HG02571 (cell line): Measurements from ENCODE around the gene FRMD6.
A peak's percentile ranks its signal among the peaks of the same experiment; 100 is the strongest.
"Not testable (repeated sequence)": the region's sequence is repeated elsewhere in the genome, so short reads cannot be mapped to it uniquely, and the experiment has no call there.

Experiments
- ATAC-seq: cut with Tn5 transposase; IDR thresholded peaks from one replicate; pipeline ENCODE4 v1.9.1; 2021; ENCODE audit warnings: mild to moderate bottlenecking, moderate library complexity; ENCODE audit not compliant: unreplicated experiment

The FRMD6 gene

DNA sequence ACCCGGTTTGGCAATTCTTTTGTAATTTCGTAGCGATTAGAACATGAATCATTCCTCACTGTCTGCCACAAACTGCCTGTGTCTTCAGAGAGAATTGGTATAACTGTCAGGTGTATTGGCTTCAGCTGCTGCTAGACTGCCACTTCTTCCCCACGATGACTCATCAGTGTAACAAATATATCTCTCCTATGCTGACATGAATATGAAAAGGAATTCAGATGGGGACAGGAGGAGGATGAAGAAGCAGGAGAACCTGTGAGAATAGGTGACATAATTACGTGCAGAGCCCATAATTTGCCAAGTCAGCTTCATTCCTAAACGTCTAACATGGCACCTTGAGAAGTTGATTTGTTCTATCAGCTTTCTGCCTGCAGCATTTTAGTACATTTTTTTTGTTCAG, 64.9 kb downstream of the FRMD6 start:
- ATAC-seq, result no peak

DNA sequence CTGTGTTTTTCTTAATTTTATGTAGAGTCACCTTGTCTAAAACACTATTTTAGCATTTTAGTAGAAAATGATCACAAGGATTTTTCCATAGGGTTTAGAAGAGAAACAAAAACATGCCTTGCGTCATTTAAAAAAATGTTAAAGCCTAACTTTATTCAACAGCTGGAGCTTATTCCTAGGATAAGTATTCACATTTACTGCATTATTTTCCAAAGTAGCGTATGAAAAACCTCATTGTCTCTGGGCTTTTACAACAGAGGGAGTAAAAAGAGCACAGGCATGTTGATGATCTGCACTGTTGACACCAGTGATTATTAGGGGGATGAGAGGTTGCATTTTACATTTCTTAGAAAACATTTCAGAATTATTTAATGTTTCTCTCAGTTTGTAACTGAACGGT, 66.1 kb downstream of the FRMD6 start:
- no peak for ATAC-seq

- no peak for ATAC-seq
Observed at GRCh38 chr14:51719955-51720354, 68.2 kb downstream of the FRMD6 start.

DNA sequence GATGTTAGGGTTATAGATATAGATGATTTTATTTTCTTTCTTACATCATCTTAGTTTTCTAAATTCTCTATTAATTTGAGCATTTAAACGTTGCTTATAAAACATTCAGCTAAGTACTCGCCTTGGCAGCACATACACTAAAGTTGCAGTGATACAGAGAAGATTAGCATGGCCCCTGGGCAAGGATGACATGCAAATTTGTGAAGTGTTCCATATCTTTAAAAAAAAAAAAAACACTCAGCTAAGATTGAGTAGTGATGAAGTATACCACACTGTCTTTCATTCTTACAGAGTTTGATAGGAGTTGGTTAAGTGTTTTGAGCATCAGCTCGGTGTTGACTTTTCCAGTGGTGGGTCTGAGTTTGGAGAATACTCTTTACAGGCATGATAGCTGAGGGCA, 72.3 kb downstream of the FRMD6 start:
- no peak for ATAC-seq

GRCh38 chr14:51724650-51725049, 72.9 kb downstream of the FRMD6 start:
- ATAC-seq, result no peak

- no peak for ATAC-seq
Observed at GRCh38 chr14:51725061-51725460, 73.4 kb downstream of the FRMD6 start.

DNA sequence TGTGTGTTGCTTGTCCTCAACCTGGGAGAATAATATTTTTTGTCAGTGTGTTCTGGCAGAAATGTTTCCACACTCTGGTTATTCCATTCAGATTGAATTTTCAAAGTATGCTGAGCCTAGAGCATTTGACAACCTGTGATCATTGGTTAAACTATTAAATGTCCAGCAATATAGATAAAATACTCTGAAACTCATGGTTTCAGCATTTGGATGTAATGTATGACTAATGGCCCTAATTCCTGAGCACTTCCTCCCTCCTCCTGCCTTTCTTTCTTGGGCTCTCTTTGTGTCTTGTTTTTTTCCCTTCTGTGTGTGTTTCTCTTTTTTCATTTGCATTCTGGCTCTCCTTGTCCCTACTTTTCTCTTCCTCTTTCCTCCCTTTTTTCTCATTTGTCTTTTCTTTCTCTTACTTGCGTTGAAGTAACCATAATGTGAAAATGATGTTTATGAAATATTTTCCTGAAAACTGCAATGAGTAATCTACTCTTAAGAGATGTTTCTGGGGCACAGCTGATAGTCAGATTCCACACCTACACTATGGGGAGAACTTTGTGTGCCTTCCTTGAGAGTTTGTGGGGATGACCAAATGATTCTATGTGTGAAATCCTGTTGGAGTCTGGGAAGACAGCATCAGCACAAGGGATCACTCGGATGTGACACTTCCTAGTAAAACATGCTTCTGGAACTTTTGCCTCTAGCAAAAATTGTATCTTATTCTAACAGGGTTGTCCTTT, 74.6 kb downstream of the FRMD6 start:
- ATAC-seq, result no peak

GRCh38 chr14:51727526-51727925, 75.8 kb downstream of the FRMD6 start:
- no peak for ATAC-seq

- ATAC-seq, result no peak
Observed at GRCh38 chr14:51730098-51730497, 78.4 kb downstream of the FRMD6 start.

DNA sequence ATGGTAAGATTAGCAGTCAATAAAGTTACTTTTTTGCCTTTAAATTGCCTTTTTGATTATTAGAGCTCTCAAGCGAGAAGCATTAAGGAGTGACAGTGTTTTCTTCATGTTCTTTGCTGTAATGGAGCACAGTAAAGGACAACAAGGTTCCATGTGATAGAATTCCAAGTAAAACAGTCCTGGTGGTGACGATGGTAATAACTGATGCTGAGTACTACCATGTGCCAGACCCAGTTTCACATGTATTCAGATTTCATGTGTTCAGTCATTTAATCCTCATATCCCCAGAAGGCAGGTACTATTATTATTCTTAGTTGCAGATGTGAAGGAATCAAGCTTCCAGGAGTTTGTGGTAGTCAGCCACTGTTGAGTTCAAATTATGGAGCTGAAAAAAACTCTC, 79.0 kb downstream of the FRMD6 start:
- no peak for ATAC-seq

GRCh38 chr14:51732494-51733112, 80.9 kb downstream of the FRMD6 start:
- ATAC-seq, result no peak

DNA sequence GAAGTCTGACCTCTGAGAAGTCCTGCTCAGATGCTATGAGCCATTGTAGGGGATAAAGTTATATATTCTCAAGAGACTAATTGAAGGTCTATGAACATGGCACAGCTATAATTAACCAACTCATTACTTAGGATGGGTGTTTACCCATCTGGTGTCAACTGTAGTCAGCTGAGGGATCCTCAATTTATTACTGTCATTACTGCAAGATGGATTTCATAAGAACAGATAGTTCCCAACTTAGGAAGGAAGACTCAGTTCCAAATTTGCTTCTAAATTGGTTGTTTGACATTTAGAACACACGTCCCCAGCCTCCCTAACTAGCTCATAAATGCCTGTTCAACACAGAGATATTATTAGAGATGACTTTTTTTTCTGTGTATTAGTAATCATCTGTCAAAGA, 81.4 kb downstream of the FRMD6 start:
- no peak for ATAC-seq

GRCh38 chr14:51735851-51736250, 84.1 kb downstream of the FRMD6 start:
- no peak for ATAC-seq

- ATAC-seq, result peak; percentile 80
Observed at GRCh38 chr14:51738754-51739153, 87.0 kb downstream of the FRMD6 start.

- no peak for ATAC-seq
Observed at GRCh38 chr14:51743588-51744000, 91.9 kb downstream of the FRMD6 start.

DNA sequence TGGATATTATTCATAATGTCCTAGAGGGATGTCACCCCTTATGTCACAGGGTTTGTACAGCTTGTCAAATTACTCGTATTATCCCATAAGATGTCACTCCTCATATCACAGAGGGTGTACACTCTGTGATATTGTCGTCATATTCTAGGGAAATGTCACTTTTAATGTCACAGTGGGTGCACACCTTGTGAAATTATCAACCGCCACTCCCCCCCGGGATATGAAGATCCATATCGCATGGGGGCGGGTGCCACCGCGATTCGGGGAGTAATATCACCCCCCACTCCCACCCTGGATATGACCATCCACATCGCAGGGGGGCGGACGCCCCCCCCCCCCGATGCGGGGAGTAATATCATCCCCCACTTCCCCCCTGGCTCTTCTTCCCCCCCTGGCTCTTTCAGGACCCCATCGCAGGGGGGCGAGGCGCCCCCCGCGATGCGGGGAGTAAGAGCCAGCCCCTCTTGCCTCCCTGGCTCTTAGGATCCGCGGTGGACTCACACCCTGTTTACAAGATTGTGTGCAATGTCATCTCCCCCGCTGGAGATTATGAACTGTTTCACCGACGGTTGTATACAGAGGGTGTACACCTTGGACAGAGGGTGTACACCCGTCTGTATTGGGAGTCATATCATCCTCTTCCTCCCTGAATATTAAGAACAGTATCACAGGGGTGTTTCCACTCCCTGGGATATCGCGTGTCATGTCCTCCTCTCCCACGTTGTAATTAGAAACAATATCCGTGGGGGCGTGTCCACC, 92.8 kb downstream of the FRMD6 start:
- ATAC-seq, result no peak

GRCh38 chr14:51746823-51747222, 95.1 kb downstream of the FRMD6 start:
- not testable (repeated sequence) for ATAC-seq

DNA sequence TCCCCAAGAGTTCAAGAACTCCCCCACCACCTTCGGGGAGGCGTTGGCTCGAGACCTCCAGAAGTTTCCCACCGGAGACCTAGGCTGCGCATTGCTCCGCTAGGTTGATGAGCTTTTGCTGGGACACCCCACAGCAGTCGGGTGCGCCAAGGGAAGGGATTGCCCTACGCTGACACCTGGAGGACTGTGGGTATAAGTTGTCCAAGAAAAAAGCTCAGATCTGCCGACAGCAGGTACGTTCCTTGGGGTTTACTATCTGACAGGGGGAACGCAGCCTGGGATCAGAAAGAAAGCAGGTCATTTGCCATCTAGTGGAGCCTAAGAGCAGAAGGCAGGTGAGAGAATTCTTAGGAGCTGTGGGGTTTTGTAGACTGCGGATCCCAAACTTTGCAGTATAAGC, 98.8 kb downstream of the FRMD6 start:
- ATAC-seq, result no peak

DNA sequence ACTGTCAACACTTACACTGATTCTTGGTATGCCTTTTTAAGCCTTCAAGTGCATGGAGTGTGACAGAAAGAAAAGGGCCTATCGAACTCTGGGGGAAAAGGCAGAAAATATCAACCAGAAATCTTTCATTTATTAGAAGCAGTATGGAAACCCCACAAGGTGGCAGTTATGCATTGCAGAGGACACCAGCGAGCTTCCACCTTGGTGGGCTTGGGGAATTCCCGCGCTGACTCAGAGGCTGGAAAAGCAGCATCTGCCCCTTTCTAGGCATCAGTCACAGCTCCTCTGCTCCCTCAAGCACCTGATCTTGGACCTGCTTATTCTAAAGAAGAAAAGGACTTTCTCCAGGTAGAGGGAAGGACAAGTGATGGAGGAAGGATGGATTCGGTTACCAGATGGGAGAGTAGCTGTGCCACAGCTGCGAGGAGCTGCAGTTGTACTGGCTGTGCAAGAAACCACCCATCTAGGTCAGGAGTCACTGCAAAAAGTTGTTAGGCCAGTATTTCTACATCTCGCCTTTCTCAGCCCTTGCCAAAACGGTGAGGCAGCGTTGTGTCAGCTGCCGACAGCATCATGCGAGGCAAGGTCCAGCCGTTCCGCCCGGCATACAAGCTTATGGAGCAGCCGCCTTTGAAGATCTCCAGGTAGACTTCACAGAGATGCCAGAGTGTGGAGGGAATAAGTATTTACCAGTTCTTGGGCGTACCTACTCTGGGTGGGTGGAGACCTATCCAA, 100.1 kb downstream of the FRMD6 start:
- ATAC-seq, result not testable (repeated sequence)

DNA sequence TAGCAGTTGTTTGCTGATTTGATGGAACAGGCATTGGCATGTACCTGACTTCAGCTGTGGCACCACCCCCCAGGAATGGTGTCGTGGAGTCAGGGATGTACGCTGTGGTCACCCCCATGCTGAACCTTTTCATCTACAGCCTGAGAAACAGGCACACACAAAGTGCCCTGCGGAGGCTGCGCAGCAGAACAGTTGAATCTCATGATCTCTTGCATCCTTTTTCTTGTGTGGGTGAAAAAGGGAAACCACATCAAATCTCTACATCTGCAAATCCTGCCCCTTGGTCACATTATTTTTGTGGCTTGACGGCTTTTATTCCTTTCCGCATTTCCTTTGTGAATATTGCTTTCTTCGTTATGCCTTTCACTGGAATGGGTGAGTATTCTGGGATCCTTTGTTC, 106.0 kb downstream of the FRMD6 start:
- ATAC-seq, result not testable (repeated sequence)

- ATAC-seq, result no peak
Observed at GRCh38 chr14:51759950-51760349, 108.2 kb downstream of the FRMD6 start.
